NB4 (cell line): ENCODE data around the gene RPL23.

Experiments
- CTCF ChIP-seq: IDR thresholded peaks from one replicate; pipeline ENCODE4 v1.5.1; 2012; ENCODE audit warnings: low read depth, low read length
- MAX ChIP-seq: IDR thresholded peaks from 2 replicates; pipeline ENCODE4 v1.6.1; 2011; ENCODE audit warnings: low read depth, low read length

GRCh38 chr17:38885728-38886642 is 32.5 kb upstream of the RPL23 start:
- TF ChIP-seq MAX (no peak), CTCF (no peak)
